ENCODE data around the gene ATG13.

The ATG13 gene

GRCh38 chr11:46594785-46595184, 22.6 kb upstream of the ATG13 start:
- DNase-seq = no peak
- in situ Hi-C loops (cut with HindIII; ENCODE audit: low pct_ligation_motif_present, low sequenced_read_pairs) = no loop called here
- no peak overlapping the region for H3K4me3 ChIP-seq (ENCODE audit: low read depth, low read length)
- H3K27me3 ChIP-seq (replicated peaks) = no peaks in the 10 kb centered on the region
- no peak overlapping the region for H3K27ac ChIP-seq
- no peak for TF ChIP-seq CTCF (IDR thresholded peaks at IDR 0.05; ENCODE audit: low read depth, low read length, missing control alignments)
- no peaks in the 10 kb centered on the region for H3K36me3 ChIP-seq (replicated peaks)

- Histone ChIP-seq H3K27ac (no peak overlapping the region), H3K36me3 (replicated peaks) (no peaks in the 10 kb centered on the region), H3K27me3 (replicated peaks) (no peaks in the 10 kb centered on the region), H3K4me3 (ENCODE audit: low read depth, low read length) (no peak overlapping the region)
- DNase-seq = no peak
- TF ChIP-seq CTCF (IDR thresholded peaks at IDR 0.05; ENCODE audit: low read depth, low read length, missing control alignments) = no peak
- in situ Hi-C loops (cut with HindIII; ENCODE audit: low pct_ligation_motif_present, low sequenced_read_pairs) = no loop called here
Measured at GRCh38 chr11:46597155-46597554, 20.2 kb upstream of the ATG13 start.

GRCh38 chr11:46597609-46598219, 19.6 kb upstream of the ATG13 start:
- Histone ChIP-seq H3K27me3 (replicated peaks) (no peaks in the 10 kb centered on the region), H3K36me3 (replicated peaks) (no peaks in the 10 kb centered on the region), H3K4me3 (ENCODE audit: low read depth, low read length) (no peak overlapping the region), H3K27ac (peak overlapping the region; percentile 34)
- peak; percentile 72 for DNase-seq
- TF ChIP-seq CTCF (IDR thresholded peaks at IDR 0.05; ENCODE audit: low read depth, low read length, missing control alignments) = no peak
- in situ Hi-C loops (cut with HindIII; ENCODE audit: low pct_ligation_motif_present, low sequenced_read_pairs) = no loop called here

GRCh38 chr11:46599340-46600193, 17.8 kb upstream of the ATG13 start:
- no peaks in the 10 kb centered on the region for H3K27me3 ChIP-seq (replicated peaks)
- no peak overlapping the region for H3K4me3 ChIP-seq (ENCODE audit: low read depth, low read length)
- no peak for TF ChIP-seq CTCF (IDR thresholded peaks at IDR 0.05; ENCODE audit: low read depth, low read length, missing control alignments)
- in situ Hi-C loops (cut with HindIII; ENCODE audit: low pct_ligation_motif_present, low sequenced_read_pairs) = no loop called here
- no peak for DNase-seq
- peaks cover 3% of the 10 kb centered on the region for H3K36me3 ChIP-seq (replicated peaks)
- no peak overlapping the region for H3K27ac ChIP-seq

GRCh38 chr11:46600194-46600960, 17.0 kb upstream of the ATG13 start:
- TF ChIP-seq CTCF (IDR thresholded peaks at IDR 0.05; ENCODE audit: low read depth, low read length, missing control alignments) = no peak
- Histone ChIP-seq H3K27ac (no peak overlapping the region), H3K36me3 (replicated peaks) (peaks cover 3% of the 10 kb centered on the region), H3K4me3 (ENCODE audit: low read depth, low read length) (no peak overlapping the region), H3K27me3 (replicated peaks) (no peaks in the 10 kb centered on the region)
- in situ Hi-C loops (cut with HindIII; ENCODE audit: low pct_ligation_motif_present, low sequenced_read_pairs) = no loop called here
- no peak for DNase-seq

All from brain microvascular endothelial cell (primary cell).